Large intestine (tissue), 3 donors: ENCODE measurements around the gene LEMD1. TPM values are rescaled to one million over a fixed set of nuclear protein-coding genes. Genes with fewer than 3 reads are reported as not detected.
A peak's percentile ranks its signal among the peaks of the same experiment; 100 is the strongest.
"Not testable (repeated sequence)": the region's sequence is repeated elsewhere in the genome, so short reads cannot be mapped to it uniquely, and the experiment has no call there.

ENCODE experiments used
- DNase-seq, 2 donors: peaks; one replicate each; pipeline versions ENCODE4 v3.0.0 to v3.0.0-alpha.2; 2013
- H3K27ac ChIP-seq: one replicate; pipeline ENCODE4 v1.5.1; 2013; ENCODE audit warnings: low read length
- H3K27me3 ChIP-seq: 2 replicates; pipeline ENCODE4 v1.6.1; 2013; ENCODE audit warnings: low read length; ENCODE audit not compliant: control insufficient read depth, insufficient read depth
- H3K36me3 ChIP-seq: 2 replicates; pipeline ENCODE4 v1.6.1; 2013; ENCODE audit warnings: low read length; ENCODE audit not compliant: control insufficient read depth, insufficient read depth
- H3K4me1 ChIP-seq: one replicate; pipeline ENCODE4 v1.6.1; 2013; ENCODE audit warnings: low read length; ENCODE audit not compliant: control insufficient read depth, insufficient read depth
- H3K4me3 ChIP-seq: one replicate; pipeline ENCODE4 v1.5.1; 2013; ENCODE audit warnings: low read length
- H3K9me3 ChIP-seq: one replicate; pipeline ENCODE4 v1.6.1; 2013; ENCODE audit warnings: mild to moderate bottlenecking, low read depth, low read length, moderate library complexity; ENCODE audit not compliant: control insufficient read depth
- WGBS: methylation state at CpG from one replicate; pipeline ENCODE4 v1.1.5; 2013; ENCODE audit warnings: low lambda C conversion rate; ENCODE audit not compliant: insufficient coverage; 5-methylcytosine and 5-hydroxymethylcytosine counted together
- polyA plus RNA-seq: library from polyadenylated mRNA; unstranded; fragments of 120-200 nt; gene quantifications from one replicate; pipeline ENCODE4 v1.2.1, GENCODE V29; 2013

LEMD1 gene
- polyA plus RNA-seq, 1 donor: 1.0 TPM

- H3K27ac ChIP-seq: no peak overlapping the region
- H3K4me3 ChIP-seq: no peak overlapping the region
- WGBS: 92% methylated on average over 2 of the region's 4 CpGs
- H3K36me3 ChIP-seq: no peaks in the 10 kb centered on the region
- no peak for DNase-seq
- no peaks in the 10 kb centered on the region for H3K27me3 ChIP-seq
- no peaks in the 10 kb centered on the region for H3K4me1 ChIP-seq
- no peaks in the 10 kb centered on the region for H3K9me3 ChIP-seq
These were observed 23.3 kb downstream of the LEMD1 start for GRCh38 chr1:205398586-205398985.

- peak in 1 of 2 donors; percentile 42 for DNase-seq
- no peak overlapping the region for H3K4me3 ChIP-seq
- no CpG with 5 or more reads among the region's 6 CpGs for WGBS
- H3K36me3 ChIP-seq: no peaks in the 10 kb centered on the region
- H3K9me3 ChIP-seq: no peaks in the 10 kb centered on the region
- H3K27me3 ChIP-seq: no peaks in the 10 kb centered on the region
- H3K27ac ChIP-seq: no peak overlapping the region
- no peaks in the 10 kb centered on the region for H3K4me1 ChIP-seq
These were observed 24.8 kb downstream of the LEMD1 start for GRCh38 chr1:205396967-205397616.

DNA sequence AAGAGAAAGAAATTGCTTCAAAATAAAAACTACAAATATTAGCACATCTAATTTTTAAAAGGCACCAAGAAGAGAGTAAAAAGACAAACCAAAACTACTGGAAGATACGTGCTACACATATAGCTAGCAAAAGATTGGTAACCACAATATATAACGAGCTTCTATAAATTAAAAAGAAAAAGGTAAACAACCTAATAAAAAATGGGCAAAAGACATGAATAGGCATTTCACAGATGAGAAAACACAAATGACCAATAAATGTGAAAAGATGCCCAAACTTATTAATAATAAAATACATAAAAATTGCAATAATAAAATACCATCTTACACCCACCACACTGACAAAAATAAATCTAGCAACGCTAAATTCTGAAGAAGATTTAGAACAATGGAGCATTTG is 26.2 kb downstream of the LEMD1 start:
- no peak for DNase-seq
- no peak overlapping the region for H3K4me3 ChIP-seq
- no peaks in the 10 kb centered on the region for H3K9me3 ChIP-seq
- no peaks in the 10 kb centered on the region for H3K4me1 ChIP-seq
- H3K27me3 ChIP-seq: no peaks in the 10 kb centered on the region
- no peak overlapping the region for H3K27ac ChIP-seq
- H3K36me3 ChIP-seq: no peaks in the 10 kb centered on the region
- WGBS: 82% methylated on average over 2 of the region's 3 CpGs

DNA sequence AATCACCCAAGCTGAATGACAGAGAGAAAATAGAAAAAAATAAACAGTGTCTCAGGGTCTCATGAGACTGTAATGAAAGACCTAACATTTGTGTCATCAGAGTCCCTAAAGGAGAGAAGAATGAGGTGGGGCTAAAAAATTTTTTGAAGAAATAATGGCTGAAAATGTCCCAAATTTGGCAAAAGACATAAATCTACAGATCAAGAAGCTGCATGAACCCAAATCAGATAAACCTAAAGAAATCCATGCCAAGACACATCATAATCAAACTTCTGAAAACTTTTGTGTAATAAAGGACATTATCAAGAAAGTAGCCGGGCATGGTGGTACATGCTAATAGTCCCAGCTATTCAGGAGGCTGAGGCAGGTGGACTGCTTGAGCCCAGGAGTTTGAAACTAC is 29.2 kb downstream of the LEMD1 start:
- Histone ChIP-seq H3K4me1 (no peaks in the 10 kb centered on the region), H3K4me3 (no peak overlapping the region)
- 80% methylated on average over 1 of the region's 1 CpG for WGBS

DNA sequence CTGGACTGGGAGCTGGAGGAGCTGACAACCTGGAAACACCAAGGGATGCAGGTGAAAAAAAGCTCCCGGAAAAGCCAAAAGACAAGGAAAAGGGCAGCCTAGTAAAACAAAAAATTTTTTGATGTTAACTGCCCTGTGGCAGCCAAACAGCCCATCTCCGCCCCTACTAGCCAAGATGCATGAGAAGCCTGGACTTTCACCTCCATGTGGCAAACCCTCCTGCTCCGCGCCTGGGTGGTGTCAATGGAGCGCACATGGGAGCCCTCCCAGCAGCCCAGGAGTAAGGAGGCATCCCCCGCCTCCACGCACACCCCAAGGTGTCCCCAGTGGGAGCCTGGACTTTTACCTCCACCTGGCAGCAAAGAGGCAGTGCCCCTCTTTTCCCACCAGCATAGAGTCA is 30.5 kb downstream of the LEMD1 start:
- no peak overlapping the region for H3K27ac ChIP-seq
- no peaks in the 10 kb centered on the region for H3K4me1 ChIP-seq
- DNase-seq: no peak
- no peak overlapping the region for H3K4me3 ChIP-seq
- no peaks in the 10 kb centered on the region for H3K36me3 ChIP-seq
- 71% methylated on average over 1 of the region's 7 CpGs for WGBS
- H3K9me3 ChIP-seq: no peaks in the 10 kb centered on the region
- no peaks in the 10 kb centered on the region for H3K27me3 ChIP-seq

More for the DNA sequence above, 29.2 kb downstream of the LEMD1 start:
- DNase-seq: no peak
- Histone ChIP-seq H3K36me3 (no peaks in the 10 kb centered on the region), H3K9me3 (no peaks in the 10 kb centered on the region), H3K27me3 (no peaks in the 10 kb centered on the region), H3K27ac (no peak overlapping the region)

GRCh38 chr1:205387845-205388244 is 34.0 kb downstream of the LEMD1 start:
- Histone ChIP-seq H3K4me1 (no peaks in the 10 kb centered on the region), H3K4me3 (no peak overlapping the region), H3K36me3 (no peaks in the 10 kb centered on the region), H3K9me3 (no peaks in the 10 kb centered on the region), H3K27me3 (no peaks in the 10 kb centered on the region), H3K27ac (no peak overlapping the region)
- DNase-seq: no peak
- no CpG with 5 or more reads among the region's 2 CpGs for WGBS

- not testable (repeated sequence) for H3K27ac ChIP-seq, H3K27me3 ChIP-seq, H3K9me3 ChIP-seq, H3K36me3 ChIP-seq, H3K4me1 ChIP-seq, DNase-seq, H3K4me3 ChIP-seq
- WGBS: 91% methylated on average over 1 of the region's 3 CpGs
These were observed 38.9 kb downstream of the LEMD1 start for GRCh38 chr1:205382990-205383389.

DNA sequence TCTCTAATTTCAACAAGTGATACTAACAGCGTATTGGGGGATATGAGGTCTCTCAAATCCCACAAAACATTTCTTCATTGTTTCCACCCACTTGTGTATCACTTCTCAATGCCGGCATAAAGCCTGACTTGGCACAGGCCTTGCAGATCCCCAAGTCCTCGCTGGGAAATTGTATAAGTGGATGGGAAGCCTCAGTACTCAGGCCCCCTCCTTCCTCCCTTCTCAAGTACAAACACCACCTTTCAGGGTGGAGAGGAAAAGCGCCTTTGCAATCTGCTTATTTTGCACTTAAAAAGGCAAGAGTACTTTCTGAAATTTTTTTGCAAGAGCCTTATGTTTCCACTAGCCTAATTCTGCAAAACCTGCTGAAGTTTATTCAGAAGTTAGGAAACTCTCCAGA is 39.3 kb downstream of the LEMD1 start:
- DNase-seq: no peak
- WGBS: no CpG with 5 or more reads among the region's 4 CpGs

GRCh38 chr1:205381305-205381704 is 40.6 kb downstream of the LEMD1 start:
- no peaks in the 10 kb centered on the region for H3K9me3 ChIP-seq
- H3K36me3 ChIP-seq: no peaks in the 10 kb centered on the region
- DNase-seq: no peak
- no peak overlapping the region for H3K27ac ChIP-seq
- no peaks in the 10 kb centered on the region for H3K27me3 ChIP-seq
- no peak overlapping the region for H3K4me3 ChIP-seq
- no CpG with 5 or more reads among the region's 6 CpGs for WGBS
- no peaks in the 10 kb centered on the region for H3K4me1 ChIP-seq

More for the DNA sequence above, 39.3 kb downstream of the LEMD1 start:
- Histone ChIP-seq H3K4me1 (no peaks in the 10 kb centered on the region), H3K4me3 (no peak overlapping the region), H3K9me3 (no peaks in the 10 kb centered on the region), H3K36me3 (no peaks in the 10 kb centered on the region), H3K27me3 (no peaks in the 10 kb centered on the region), H3K27ac (no peak overlapping the region)

DNA sequence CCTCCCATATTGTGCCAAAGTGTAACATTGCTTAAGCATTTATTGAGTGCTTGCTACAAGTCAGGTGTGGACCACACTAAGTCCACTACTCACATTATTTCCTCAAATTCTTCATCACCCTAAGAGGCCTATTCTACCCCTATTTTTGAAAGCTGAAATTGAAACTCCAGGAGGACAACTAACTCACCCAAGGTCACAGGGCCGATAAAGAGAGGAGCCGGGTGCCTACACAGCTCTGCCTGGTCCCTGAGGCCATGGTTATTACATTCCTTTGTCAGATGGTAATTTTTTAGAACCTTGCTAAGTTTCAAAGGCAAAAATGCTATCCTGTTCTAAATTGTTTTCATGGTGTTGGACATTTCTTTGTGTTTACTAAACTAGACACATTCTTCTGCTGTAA is 41.0 kb downstream of the LEMD1 start:
- Histone ChIP-seq H3K27me3 (no peaks in the 10 kb centered on the region), H3K4me1 (no peaks in the 10 kb centered on the region), H3K27ac (no peak overlapping the region), H3K9me3 (no peaks in the 10 kb centered on the region), H3K36me3 (no peaks in the 10 kb centered on the region), H3K4me3 (no peak overlapping the region)
- no peak for DNase-seq
- no CpG with 5 or more reads among the region's 2 CpGs for WGBS

DNA sequence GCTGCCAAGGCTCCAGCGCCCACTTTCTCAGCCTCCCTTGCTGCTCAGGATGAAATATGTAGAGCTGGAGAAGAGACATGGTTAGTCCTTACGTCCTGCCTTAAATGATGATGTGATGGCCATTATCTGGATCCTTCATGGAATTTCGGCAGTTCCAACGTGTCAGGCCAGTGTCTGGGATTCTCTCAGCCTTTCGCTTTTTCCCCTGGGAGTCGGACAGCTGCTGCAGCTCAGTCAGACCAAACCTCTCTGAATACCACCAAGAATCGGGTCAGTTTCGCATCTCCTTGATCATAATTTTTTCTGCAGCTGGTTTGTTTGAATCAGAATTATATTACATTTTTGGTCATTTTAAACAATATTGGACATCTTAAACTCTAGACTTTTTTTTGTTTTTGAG is 42.8 kb downstream of the LEMD1 start:
- no CpG with 5 or more reads among the region's 8 CpGs for WGBS
- DNase-seq: no peak
- no peaks in the 10 kb centered on the region for H3K9me3 ChIP-seq
- H3K4me1 ChIP-seq: no peaks in the 10 kb centered on the region
- no peak overlapping the region for H3K4me3 ChIP-seq
- no peaks in the 10 kb centered on the region for H3K27me3 ChIP-seq
- no peak overlapping the region for H3K27ac ChIP-seq
- H3K36me3 ChIP-seq: no peaks in the 10 kb centered on the region
